Measurements from ENCODE around the gene GGT1.
A peak's percentile ranks its signal among the peaks of the same experiment; 100 is the strongest.

Gene GGT1

DNA sequence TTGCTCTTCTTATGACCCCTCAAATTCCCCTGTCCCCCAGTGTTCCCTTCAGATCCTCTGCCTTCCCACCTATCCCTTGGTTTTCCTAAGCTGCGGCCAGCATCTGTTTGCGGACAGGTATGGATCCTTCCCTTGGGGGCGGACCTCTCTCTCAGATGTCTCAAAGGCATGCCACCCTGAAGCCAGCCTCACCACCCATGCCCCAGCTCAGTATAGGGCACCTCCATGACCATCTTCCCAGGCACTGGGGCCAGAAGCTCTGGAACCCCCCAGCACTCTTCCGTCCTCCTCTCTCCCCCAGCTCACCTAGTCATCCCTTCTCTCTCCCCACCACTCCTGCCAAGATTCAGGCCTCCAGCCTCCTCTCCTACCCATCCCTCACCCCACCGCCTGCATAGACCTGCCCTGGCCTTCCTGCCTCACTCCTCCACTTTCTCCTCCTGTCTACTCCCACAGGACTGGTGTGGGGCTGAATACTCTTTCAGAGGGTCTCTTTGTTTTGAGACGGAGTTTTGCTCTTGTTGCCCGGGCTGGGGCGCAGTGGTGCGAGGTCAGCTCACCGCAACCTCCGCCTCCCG is 12.3 kb upstream of the GGT1 start:
- no peak overlapping the region for H2BK120ac ChIP-seq (ENCODE audit: low read depth, low read length)
- no peaks in the 10 kb centered on the region for H3K9me3 ChIP-seq (replicated peaks in 1 of 2; ENCODE audit: control insufficient read depth in 2 of 2, insufficient read depth in 1 of 2, low read depth in 1 of 2, low read length in 2 of 2)
- WGBS, 2 donors (ENCODE audit: extremely low coverage in 2 of 2, insufficient read length in 2 of 2, insufficient replicate concordance in 1 of 2) = no CpG with 5 or more reads among the region's 12 CpGs
- no peak overlapping the region for H3K4ac ChIP-seq (ENCODE audit: low read length)
- H2BK5ac ChIP-seq (ENCODE audit: low read length) = no peak overlapping the region
- no peaks in the 10 kb centered on the region for H3K27me3 ChIP-seq (ENCODE audit: control insufficient read depth in 3 of 3, insufficient read depth in 3 of 3, low read depth in 1 of 3, low read length in 3 of 3)
- peaks cover 22 to 25% of the 10 kb centered on the region in 2 donors for H3K36me3 ChIP-seq (replicated peaks in 1 of 2; ENCODE audit: control insufficient read depth in 2 of 2, insufficient read depth in 2 of 2, low read length in 2 of 2)
- no peak overlapping the region for H4K8ac ChIP-seq (ENCODE audit: low read depth, low read length)
- no peak overlapping the region for H3K14ac ChIP-seq (ENCODE audit: low read length)
- peaks cover 2% of the 10 kb centered on the region for H3K79me1 ChIP-seq (ENCODE audit: low read depth, low read length)
- peaks cover 13 to 19% of the 10 kb centered on the region in 2 donors for H3K4me1 ChIP-seq (ENCODE audit: control insufficient read depth in 2 of 2, insufficient read depth in 1 of 2, low read depth in 1 of 2, low read length in 2 of 2)
- H2BK15ac ChIP-seq (ENCODE audit: low read length) = no peak overlapping the region
- no peak overlapping the region for H3K4me2 ChIP-seq (ENCODE audit: insufficient read depth, low read length, poor library complexity, severe bottlenecking)
- no peak overlapping the region for H2AFZ ChIP-seq (ENCODE audit: low read length)
- H3K18ac ChIP-seq (ENCODE audit: low read length) = no peak overlapping the region
- H3K27ac ChIP-seq (replicated peaks; ENCODE audit: low read length) = no peak overlapping the region
- H4K91ac ChIP-seq (ENCODE audit: low read depth, low read length, poor library complexity) = no peak overlapping the region
- no peak overlapping the region for H3K9ac ChIP-seq (ENCODE audit: low read depth, low read length, poor library complexity)
- no peak for DNase-seq (ENCODE audit: low spot score)
- no peak overlapping the region for H2BK12ac ChIP-seq (ENCODE audit: low read length)
- no peak overlapping the region for H2AK5ac ChIP-seq (ENCODE audit: low read depth, low read length)
- H3K23ac ChIP-seq (ENCODE audit: low read depth, low read length, poor library complexity) = no peak overlapping the region
- H3K4me3 ChIP-seq (ENCODE audit: low read length in 2 of 2) = no peak overlapping the region

DNA sequence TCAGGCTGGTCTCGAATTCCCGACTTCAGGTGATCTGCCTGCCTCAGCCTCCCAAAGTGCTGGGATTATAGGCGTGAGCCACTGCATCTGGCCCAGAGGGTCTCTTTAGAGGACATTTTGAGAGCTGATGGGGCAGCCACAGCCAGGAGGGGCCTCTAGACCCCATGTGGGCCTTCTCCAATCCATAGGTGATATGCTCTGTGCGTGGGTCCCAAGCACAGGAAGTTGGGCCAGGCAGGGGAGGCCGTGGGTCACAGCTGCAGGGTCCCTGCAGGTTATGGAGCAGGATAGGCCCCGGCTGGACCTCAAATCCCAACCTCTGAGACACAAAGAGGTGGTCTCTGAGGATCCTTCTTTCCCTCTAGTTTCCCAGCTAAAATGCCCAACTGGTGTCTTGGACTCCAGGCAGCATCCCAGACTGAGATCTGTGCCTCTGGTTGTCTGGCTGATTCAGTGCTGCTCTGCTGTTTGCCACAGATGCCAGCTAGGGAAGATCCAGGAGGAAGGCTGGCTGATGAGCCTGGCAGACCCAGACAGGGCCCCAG is 11.6 kb upstream of the GGT1 start:
- DNase-seq (ENCODE audit: low spot score) = no peak
- peaks cover 18 to 20% of the 10 kb centered on the region in 2 donors for H3K36me3 ChIP-seq (replicated peaks in 1 of 2; ENCODE audit: control insufficient read depth in 2 of 2, insufficient read depth in 2 of 2, low read length in 2 of 2)
- no peak overlapping the region for H4K8ac ChIP-seq (ENCODE audit: low read depth, low read length)
- no peak overlapping the region for H2AFZ ChIP-seq (ENCODE audit: low read length)
- H4K91ac ChIP-seq (ENCODE audit: low read depth, low read length, poor library complexity) = no peak overlapping the region
- no peak overlapping the region for H2AK5ac ChIP-seq (ENCODE audit: low read depth, low read length)
- no peak overlapping the region for H3K23ac ChIP-seq (ENCODE audit: low read depth, low read length, poor library complexity)
- H2BK15ac ChIP-seq (ENCODE audit: low read length) = no peak overlapping the region
- H3K14ac ChIP-seq (ENCODE audit: low read length) = no peak overlapping the region
- H3K4me2 ChIP-seq (ENCODE audit: insufficient read depth, low read length, poor library complexity, severe bottlenecking) = no peak overlapping the region
- peaks cover 0 to 2% (median 0%) of the 10 kb centered on the region in 3 experiments for H3K27me3 ChIP-seq (ENCODE audit: control insufficient read depth in 3 of 3, insufficient read depth in 3 of 3, low read depth in 1 of 3, low read length in 3 of 3)
- H2BK5ac ChIP-seq (ENCODE audit: low read length) = no peak overlapping the region
- H2BK120ac ChIP-seq (ENCODE audit: low read depth, low read length) = no peak overlapping the region
- H3K79me1 ChIP-seq (ENCODE audit: low read depth, low read length) = peaks cover 2% of the 10 kb centered on the region
- H3K4me3 ChIP-seq (ENCODE audit: low read length in 2 of 2) = peak overlapping the region in 1 of 2 donors; percentile 43
- no CpG with 5 or more reads among the region's 6 CpGs for WGBS, 2 donors (ENCODE audit: extremely low coverage in 2 of 2, insufficient read length in 2 of 2, insufficient replicate concordance in 1 of 2)
- H3K18ac ChIP-seq (ENCODE audit: low read length) = no peak overlapping the region
- H3K4me1 ChIP-seq (ENCODE audit: control insufficient read depth in 2 of 2, insufficient read depth in 1 of 2, low read depth in 1 of 2, low read length in 2 of 2) = peaks cover 13 to 19% of the 10 kb centered on the region in 2 donors
- H3K4ac ChIP-seq (ENCODE audit: low read length) = no peak overlapping the region
- no peak overlapping the region for H2BK12ac ChIP-seq (ENCODE audit: low read length)
- H3K9ac ChIP-seq (ENCODE audit: low read depth, low read length, poor library complexity) = no peak overlapping the region
- no peaks in the 10 kb centered on the region for H3K9me3 ChIP-seq (replicated peaks in 1 of 2; ENCODE audit: control insufficient read depth in 2 of 2, insufficient read depth in 1 of 2, low read depth in 1 of 2, low read length in 2 of 2)
- no peak overlapping the region for H3K27ac ChIP-seq (replicated peaks; ENCODE audit: low read length)

DNA sequence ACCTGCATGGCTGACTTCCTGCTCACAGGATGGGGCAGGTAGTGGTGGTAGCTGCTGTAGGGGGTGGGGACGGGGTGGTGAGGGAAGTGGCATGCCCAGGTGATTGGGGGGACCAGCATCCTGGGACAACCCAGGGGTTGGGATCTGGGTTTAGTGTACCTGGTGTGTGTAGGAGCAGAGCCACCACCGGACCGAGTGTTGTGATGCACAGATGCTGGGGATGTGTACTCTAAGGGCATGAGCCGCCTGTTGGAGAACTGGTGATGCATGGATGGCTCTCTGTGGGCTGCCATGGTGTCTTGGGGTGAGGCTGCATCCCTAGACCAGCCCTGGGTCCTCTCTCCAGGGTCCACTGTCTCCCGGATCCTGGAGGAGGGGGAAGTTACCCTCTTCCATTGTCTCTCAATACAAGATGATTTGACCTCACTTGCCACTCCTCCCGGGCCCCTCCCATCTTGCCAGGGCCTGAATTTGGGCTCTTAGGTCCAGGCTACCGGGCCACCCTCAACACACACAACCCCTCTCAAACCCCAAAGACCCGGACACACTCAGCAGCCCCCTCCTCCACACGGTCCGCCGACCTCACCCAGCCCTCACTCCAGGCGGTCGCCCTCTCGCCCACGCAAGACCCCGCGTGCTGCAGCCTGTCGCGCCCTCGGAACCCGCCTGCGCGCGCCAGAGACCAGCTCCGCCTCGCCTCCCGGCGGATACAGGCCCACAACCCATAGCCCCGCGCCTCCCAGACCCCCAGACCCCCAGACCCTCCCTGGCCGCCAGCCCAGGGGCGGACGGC is 10.7 kb upstream of the GGT1 start:
- Histone ChIP-seq H4K8ac (ENCODE audit: low read depth, low read length) (no peak overlapping the region), H2BK5ac (ENCODE audit: low read length) (no peak overlapping the region), H2AK5ac (ENCODE audit: low read depth, low read length) (peak overlapping the region; percentile 76), H3K9me3 (replicated peaks in 1 of 2; ENCODE audit: control insufficient read depth in 2 of 2, insufficient read depth in 1 of 2, low read depth in 1 of 2, low read length in 2 of 2) (no peaks in the 10 kb centered on the region), H2BK120ac (ENCODE audit: low read depth, low read length) (peak overlapping the region; percentile 95), H2AFZ (ENCODE audit: low read length) (peak overlapping the region; percentile 95), H3K4ac (ENCODE audit: low read length) (peak overlapping the region; percentile 54), H3K18ac (ENCODE audit: low read length) (peak overlapping the region; percentile 97), H3K4me2 (ENCODE audit: insufficient read depth, low read length, poor library complexity, severe bottlenecking) (peak overlapping the region; percentile 82), H3K9ac (ENCODE audit: low read depth, low read length, poor library complexity) (peak overlapping the region; percentile 96), H3K79me1 (ENCODE audit: low read depth, low read length) (peaks cover 2% of the 10 kb centered on the region), H4K91ac (ENCODE audit: low read depth, low read length, poor library complexity) (no peak overlapping the region), H2BK15ac (ENCODE audit: low read length) (peak overlapping the region; percentile 46), H3K36me3 (replicated peaks in 1 of 2; ENCODE audit: control insufficient read depth in 2 of 2, insufficient read depth in 2 of 2, low read length in 2 of 2) (peaks cover 17 to 18% of the 10 kb centered on the region in 2 donors), H3K4me1 (ENCODE audit: control insufficient read depth in 2 of 2, insufficient read depth in 1 of 2, low read depth in 1 of 2, low read length in 2 of 2) (peaks cover 13 to 19% of the 10 kb centered on the region in 2 donors), H3K4me3 (ENCODE audit: low read length in 2 of 2) (peak overlapping the region; percentile 59 to 87), H3K27me3 (ENCODE audit: control insufficient read depth in 3 of 3, insufficient read depth in 3 of 3, low read depth in 1 of 3, low read length in 3 of 3) (peaks cover 0 to 2% (median 0%) of the 10 kb centered on the region in 3 experiments), H2BK12ac (ENCODE audit: low read length) (peak overlapping the region; percentile 48), H3K27ac (replicated peaks; ENCODE audit: low read length) (peak overlapping the region; percentile 35), H3K14ac (ENCODE audit: low read length) (peak overlapping the region; percentile 85), H3K23ac (ENCODE audit: low read depth, low read length, poor library complexity) (peak overlapping the region; percentile 80)
- WGBS, 2 donors (ENCODE audit: extremely low coverage in 2 of 2, insufficient read length in 2 of 2, insufficient replicate concordance in 1 of 2) = no CpG with 5 or more reads among the region's 33 CpGs
- DNase-seq (ENCODE audit: low spot score) = peak; percentile 31

All from neuronal stem cell (in vitro differentiated cells).